Suppressor macrophage treated with lipopolysaccharide for 4 hours (primary cell): ENCODE data around the gene LAMA5.

ENCODE experiments used
- DNase-seq: peaks from one replicate; pipeline ENCODE4 v3.0.0-alpha.2; 2020

Gene LAMA5

GRCh38 chr20:62282877-62283503, 84.1 kb downstream of the LAMA5 start:
- no peak for DNase-seq

- DNase-seq = no peak
These were observed 85.0 kb downstream of the LAMA5 start for GRCh38 chr20:62282103-62282502.

GRCh38 chr20:62281161-62281933, 85.8 kb downstream of the LAMA5 start:
- no peak for DNase-seq

- DNase-seq = no peak
These were observed 86.8 kb downstream of the LAMA5 start for GRCh38 chr20:62280303-62280702.

GRCh38 chr20:62277253-62277652, 89.9 kb downstream of the LAMA5 start:
- DNase-seq = no peak

GRCh38 chr20:62276439-62276838, 90.7 kb downstream of the LAMA5 start:
- no peak for DNase-seq

- no peak for DNase-seq
These were observed 91.9 kb downstream of the LAMA5 start for GRCh38 chr20:62275219-62275618.

GRCh38 chr20:62274332-62274950, 92.7 kb downstream of the LAMA5 start:
- no peak for DNase-seq

GRCh38 chr20:62273416-62273815, 93.7 kb downstream of the LAMA5 start:
- no peak for DNase-seq

- no peak for DNase-seq
These were observed 94.9 kb downstream of the LAMA5 start for GRCh38 chr20:62272200-62272599.

- DNase-seq = no peak
These were observed 97.2 kb downstream of the LAMA5 start for GRCh38 chr20:62269871-62270270.

- no peak for DNase-seq
These were observed 97.7 kb downstream of the LAMA5 start for GRCh38 chr20:62269378-62269777.

- no peak for DNase-seq
These were observed 98.7 kb downstream of the LAMA5 start for GRCh38 chr20:62268228-62268900.

- no peak for DNase-seq
These were observed 99.6 kb downstream of the LAMA5 start for GRCh38 chr20:62267543-62267942.

GRCh38 chr20:62266851-62267250, 100.3 kb downstream of the LAMA5 start:
- DNase-seq = no peak

- no peak for DNase-seq
These were observed 100.8 kb downstream of the LAMA5 start for GRCh38 chr20:62266340-62266739.

- DNase-seq = no peak
These were observed 101.7 kb downstream of the LAMA5 start for GRCh38 chr20:62265365-62265764.

GRCh38 chr20:62263396-62263795, 103.7 kb downstream of the LAMA5 start:
- no peak for DNase-seq

GRCh38 chr20:62262064-62262463, 105.0 kb downstream of the LAMA5 start:
- DNase-seq = no peak

- no peak for DNase-seq
These were observed 107.9 kb downstream of the LAMA5 start for GRCh38 chr20:62259294-62259565.
